Superior temporal gyrus (tissue), 1 donor: Measurements from ENCODE around the gene CLIP2.
"Not testable (repeated sequence)": the region's sequence is repeated elsewhere in the genome, so short reads cannot be mapped to it uniquely, and the experiment has no call there.

Experiments
- DNase-seq: peaks from one replicate; pipeline ENCODE4 v3.0.0-alpha.2; 2016; ENCODE audit errors: extremely low spot score

CLIP2 gene

DNA sequence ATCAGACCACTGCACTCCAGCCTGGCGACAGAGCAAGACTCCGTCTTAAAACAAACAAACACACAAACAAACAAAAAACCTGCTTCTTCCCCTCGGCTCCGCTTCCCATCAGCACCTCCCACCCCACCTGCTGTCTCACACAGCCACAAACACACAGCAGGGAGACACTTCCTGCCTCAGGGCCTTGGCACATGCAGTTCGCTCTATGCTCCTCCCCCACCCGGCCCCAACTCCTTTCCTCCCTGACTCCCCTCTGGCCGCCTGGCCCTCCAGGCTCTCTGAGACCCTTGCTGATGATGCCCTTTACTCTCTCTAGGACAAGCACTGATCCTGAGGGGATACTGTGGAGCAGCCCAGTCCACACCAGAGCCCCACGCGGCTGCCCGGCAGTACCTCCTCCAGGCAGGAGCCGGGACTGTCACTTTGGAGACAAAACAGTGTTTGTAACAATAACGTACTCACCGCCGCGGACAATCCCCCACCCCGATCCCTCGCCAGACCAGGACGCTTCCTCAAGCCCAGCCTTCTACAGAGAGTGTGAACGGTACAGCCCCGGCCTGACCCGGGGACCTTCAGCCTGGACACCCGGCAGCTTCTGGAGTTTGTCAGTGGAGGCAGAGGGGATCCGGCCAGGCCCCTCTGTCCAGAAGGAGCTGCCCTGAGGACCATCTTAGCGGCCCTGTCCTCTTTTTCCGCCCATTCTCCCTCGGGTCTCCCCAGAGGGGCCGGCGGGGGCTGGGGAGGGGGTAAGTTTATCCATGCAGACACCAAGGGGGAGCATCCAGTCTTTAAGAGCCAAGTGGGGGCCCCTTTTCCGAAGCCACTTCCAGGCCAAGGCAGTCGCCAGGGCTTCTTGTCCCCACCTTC is 114.5 kb downstream of the CLIP2 start:
- no peak for DNase-seq

DNA sequence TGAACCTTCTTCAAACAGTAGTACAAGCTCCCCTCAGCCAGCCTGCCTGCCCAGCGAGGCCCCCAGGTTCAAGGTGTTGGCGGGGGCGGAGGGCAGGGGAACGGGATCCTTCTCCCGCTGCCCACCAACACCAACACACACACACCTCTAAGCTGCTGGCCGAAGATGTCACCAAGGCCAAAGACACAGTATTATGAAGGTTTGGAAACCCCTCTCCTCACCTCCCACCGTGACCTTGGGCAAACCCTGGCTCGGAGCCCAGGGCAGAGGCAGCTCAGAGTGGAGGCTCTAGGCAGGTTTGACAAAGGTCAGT is 115.1 kb downstream of the CLIP2 start:
- no peak for DNase-seq

DNA sequence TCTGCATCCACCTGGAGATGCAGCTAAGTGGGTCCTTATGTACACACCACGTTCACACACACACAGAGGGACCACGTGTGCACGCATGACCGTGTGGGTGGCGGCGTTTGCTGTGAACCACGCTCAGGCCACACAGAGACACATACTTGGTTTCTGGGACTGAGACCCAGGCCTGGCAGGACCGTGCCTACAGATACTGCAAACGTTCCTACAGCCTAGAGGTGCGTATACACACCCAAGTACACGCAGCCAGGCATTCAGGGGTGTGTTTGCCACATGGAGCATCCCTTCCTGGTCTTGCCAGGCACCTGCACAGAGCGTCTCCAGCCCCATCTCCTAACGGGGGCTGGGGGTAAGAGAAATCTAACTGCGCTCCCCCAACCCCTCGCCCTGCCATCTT is 115.5 kb downstream of the CLIP2 start:
- no peak for DNase-seq

DNA sequence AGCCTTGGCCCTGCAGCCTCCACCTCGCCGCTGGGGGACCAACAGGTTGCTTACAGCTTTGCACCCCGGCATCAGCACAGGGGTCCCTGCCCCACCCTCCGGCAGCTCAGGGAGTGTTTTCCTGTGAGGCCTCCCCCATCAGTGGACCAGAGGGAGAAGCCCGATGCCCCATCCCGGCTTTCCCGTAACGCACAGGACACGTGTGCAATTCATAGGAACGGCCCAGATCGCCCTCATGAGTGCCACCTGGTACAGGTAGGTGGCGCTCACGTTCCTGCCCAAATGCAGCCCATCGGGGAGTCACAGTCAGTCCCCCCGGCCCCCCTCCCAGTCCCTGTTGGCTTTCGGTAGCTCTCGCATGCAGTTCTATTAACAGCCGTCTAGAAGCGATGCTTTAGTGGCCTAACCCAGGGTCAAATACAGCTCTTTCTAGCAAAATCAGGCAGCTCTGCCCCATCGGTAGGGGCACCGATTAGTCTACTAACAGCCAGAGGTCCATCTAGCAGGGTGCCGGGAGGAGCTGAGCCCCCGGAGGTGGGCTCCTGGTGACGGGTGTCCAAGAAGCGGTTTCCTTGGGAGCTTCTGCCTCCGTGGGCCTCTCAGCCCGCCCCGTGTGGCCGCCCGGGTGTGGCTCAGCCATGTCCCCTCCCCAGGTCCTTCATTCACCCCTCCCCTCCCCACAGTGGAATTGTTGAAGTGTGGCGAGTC is 116.1 kb downstream of the CLIP2 start:
- DNase-seq = no peak

DNA sequence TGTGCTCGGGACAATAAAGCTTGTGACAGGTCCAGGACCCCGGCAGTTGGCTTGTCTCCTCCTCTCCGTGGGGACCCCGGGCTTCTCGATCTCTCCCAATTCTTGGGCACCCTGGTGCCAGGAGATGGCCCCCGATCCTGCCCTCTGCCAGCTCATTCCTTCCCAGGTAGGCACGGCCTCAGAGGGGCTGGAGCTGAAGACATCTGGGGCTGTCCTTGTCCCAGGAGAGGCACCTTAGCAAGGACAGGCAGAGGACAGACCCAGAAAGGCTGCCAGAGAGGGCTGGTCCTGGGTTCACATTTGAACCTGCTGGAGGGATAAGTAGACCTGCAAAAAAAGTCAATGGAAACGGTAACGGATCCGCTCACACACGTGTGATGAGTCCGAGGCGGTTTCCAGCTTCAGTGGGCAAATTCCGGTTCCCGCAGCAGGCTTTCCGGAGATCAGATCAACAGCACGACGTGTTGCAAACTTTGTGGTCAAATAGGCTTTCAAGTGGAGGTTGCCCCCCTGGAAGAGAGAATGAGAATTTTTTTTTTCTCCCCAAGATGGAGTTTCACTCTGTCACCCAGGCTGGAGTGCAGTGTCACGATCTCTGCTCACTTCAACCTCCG is 116.8 kb downstream of the CLIP2 start:
- DNase-seq = no peak

DNA sequence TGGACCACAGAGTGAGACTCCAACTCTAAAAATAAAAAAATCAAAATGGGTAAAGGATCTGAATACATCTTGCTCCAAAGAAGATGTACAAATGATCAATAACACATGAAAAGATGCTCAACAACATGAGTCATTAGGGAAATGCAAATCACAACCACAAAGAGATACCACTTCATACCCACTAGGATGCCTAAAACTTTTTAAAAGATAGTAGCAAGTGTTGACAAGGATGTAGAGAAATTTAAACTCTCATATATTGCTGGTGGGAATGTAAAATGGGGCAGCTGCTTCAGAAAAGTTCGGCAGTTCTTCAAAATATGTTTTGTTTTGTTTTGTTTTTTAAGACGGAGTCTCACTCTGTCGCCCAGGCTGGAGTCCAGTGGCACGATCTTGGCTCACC is 118.8 kb downstream of the CLIP2 start:
- DNase-seq = no peak

DNA sequence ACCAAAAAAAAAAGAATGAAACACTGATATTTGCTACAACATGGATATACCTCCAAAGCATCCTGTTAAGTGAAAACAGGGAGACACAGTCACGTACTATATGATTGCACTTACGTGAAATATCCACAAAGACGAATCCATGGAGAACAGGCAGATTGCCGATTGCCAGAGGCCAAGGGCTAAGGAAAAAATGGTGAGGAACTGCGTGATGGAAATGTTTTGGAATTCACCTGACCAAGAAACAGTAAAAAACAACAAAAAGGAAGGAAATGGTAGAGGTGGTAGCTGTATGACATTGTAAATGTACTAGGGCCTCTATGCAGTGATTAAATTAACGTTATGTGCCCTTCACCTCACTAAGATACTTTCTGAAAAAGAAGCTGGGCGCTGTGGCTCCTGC is 120.4 kb downstream of the CLIP2 start:
- no peak for DNase-seq

DNA sequence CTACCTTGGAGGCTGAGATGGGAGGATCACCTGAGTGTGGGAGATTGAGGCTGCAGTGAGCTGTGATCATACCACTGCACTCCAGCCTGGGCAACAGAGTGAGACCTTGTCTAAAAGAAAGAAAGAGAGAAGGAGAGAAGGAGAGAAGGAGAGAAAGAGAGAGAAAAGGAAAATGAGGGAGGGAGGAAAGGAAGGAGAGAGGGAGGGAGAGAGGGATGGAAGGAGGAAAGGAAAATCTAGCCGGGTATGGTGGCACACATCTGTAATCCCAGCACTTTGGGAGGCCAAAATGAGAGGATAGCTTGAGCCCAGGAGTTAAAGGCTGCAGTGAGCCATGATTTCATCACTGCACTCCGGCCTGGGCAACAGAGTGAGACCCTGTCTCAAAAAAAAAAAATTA is 121.6 kb downstream of the CLIP2 start:
- DNase-seq = no peak

DNA sequence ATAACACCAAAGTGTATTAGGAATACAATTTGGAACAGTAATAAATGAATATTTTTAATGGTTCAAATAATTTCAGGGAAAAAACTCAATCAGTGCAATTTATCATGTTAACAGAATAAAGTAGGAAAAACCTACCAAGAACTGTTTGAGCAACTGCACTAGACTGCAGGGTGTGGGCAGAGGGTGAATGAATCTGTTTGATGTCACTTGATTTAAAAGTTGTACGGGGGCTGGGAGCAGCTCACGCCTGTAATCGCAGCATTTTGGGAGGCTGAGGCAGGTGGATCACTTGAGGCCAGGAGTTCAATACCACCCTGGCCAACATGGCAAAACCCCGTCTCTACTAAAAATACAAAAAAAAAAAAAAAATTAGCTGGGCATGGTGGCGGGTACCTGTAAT is 122.4 kb downstream of the CLIP2 start:
- not testable (repeated sequence) for DNase-seq

DNA sequence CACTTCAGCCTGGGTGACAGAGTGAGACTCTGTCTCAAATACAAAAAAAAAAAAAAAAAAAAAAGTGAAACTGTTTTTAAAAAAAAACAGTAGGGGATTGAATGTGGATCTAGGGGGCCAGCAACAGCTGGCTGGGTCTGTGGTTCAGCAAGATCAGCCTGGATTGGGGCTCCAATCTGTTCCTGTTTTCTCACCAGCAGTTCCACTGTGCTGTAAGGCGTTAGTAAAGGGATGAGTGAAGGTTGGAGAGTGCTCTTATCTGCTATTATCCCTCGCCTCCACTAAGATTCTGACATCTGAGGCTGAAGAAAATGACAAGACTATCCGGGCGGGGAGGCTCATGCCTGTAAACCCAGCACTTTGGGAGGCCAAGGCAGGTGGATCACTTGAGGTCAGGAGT is 122.8 kb downstream of the CLIP2 start:
- no peak for DNase-seq

DNA sequence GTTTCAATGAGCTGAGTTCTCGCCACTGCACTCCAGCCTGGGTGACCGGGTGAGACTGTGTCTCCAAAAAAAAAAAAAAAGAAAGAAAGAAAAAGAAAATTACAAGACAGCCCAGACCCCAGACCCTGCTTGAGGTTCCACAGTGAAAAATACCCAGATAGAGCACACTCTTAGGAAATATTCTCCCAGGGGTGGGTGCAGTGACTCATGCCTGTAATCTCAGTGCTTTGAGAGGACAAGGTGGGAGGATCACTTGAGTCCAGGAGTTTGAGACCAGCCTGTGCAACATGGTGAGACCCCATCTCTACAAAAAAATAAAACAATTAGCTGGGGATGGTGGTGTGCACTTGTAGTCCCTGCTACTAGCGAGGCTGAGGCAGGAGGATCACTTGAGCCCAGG is 123.4 kb downstream of the CLIP2 start:
- DNase-seq = no peak

DNA sequence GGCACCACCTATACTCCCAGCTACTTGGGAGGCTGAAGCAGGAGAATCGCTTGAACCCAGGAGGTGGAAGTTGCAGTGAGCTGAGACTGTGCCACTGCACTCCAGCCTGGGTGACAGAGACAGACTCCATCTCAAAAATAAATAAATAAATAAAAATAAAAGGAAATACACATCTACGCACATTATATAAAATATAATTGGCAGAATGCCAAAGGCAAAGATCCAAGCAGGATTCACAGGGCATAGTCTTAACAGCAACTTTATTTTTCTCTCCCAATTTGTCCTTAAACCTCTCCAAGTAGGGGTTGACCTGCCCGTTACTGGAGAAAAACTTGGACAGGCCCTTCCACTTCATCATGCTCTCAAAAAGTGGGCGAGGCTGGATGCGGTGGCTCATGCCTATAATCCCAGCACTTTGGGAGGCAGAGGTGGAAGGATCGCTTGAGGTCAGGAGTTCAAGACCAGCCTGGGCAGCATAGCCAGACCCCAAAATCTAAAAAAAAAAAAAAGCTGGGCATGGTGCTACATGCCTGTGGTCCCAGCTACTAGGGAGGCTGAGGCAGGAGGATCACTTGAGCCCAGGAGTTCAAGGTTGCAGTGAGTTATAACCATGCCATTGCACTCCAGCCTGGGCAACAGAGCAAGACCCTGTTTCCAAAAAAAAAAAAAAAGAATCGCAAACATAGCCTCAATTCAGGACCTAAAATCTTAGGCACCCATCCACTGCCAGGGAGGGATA is 125.6 kb downstream of the CLIP2 start:
- DNase-seq = not testable (repeated sequence)

DNA sequence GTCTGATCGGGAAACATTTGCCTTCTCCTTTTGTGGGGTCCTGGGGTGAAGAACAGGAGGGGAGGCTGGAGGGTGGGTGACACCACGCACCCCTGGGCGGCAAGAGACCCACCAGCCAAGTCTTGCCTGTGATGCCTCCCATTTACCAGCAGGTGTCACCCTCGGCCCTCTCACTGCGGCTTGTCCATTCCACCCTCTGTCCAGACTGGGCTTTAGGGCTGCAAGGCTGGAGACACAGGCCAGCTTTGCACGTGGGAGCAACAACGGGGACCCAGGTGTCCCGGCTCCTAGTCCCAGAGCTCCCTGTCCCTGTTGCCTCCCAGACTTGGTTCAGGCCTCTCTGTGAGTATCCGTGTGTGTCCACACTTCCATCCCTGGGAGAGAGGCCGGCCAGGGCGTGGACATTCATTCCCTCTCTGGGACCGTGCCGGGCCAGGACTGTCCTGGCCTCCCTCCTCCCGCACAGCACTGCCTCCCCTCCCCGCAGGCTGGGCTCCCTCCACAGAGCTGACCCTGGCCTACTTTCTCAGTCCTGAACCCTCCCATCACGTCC is 128.3 kb downstream of the CLIP2 start:
- peak; percentile 84 for DNase-seq

DNA sequence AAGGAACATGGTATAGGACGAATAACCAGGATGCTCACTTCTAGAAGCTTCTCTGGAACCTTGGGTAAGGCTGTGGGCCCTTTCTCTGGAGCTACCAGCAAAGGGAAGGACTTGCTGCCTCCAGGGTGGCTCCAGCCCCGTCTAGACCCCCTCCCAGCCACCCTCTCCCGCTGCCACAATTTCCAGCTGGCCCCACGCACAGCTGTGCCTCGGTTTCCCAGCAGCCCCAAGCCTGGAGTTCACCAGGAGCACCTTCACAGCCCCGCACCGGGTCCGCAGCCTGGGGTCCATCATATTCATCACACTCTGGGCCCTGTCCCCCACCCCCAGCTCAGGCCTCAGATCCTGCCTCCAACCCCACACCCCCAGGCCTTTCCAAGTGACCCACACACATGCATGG is 128.9 kb downstream of the CLIP2 start:
- DNase-seq = no peak

DNA sequence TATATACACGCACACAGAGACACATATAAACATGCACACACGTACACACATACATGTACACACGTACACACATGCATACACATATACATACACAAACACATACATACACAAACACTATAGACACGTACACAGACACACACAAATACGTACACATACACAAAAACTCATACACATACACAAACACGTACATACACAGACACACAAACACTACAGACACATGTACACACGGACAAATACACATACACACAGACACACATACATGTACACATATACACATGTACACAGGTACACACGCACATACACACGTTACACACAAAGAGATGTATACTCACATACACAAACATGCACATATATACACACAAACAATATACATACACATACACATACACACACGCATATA is 129.3 kb downstream of the CLIP2 start:
- no peak for DNase-seq

DNA sequence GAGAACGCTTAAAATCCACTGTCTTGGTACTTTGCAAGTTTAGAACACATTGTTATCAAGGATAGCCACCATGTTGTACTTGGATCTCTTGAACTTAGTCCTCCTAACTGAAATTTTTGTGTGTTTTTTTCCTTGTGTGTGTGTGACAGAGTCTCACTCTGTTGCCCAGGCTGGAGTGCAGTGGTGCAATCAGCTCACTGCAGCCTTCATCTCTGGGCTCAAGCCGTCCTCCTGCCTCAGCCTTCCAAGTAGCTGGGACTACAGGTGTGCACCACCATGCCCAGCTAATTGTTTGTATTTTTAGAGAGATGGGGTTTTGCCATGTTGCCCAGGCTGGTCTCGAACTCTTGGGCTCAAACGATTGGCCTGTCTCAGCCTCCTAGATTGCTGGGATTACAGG is 130.0 kb downstream of the CLIP2 start:
- not testable (repeated sequence) for DNase-seq

DNA sequence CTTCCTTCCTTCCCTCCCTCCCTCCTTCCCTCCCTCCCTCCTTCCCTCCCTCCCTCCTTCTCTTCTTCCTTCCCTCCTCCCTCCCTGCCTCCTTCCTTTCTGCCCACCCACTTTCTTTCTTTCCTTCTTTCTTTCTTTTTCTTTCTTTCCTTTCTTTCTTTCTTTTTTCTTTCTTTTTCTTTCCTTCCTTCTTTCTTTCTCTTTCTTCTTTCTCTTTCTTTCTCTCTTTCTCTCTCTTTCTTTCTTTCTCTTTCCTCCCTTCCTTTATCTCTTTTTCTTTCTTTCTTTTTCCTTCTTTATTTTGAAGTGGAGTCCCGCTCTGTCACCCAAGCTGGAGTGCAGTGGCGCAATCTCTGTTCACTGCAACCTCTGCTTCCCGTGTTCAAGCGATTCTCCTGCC is 130.8 kb downstream of the CLIP2 start:
- DNase-seq = no peak

DNA sequence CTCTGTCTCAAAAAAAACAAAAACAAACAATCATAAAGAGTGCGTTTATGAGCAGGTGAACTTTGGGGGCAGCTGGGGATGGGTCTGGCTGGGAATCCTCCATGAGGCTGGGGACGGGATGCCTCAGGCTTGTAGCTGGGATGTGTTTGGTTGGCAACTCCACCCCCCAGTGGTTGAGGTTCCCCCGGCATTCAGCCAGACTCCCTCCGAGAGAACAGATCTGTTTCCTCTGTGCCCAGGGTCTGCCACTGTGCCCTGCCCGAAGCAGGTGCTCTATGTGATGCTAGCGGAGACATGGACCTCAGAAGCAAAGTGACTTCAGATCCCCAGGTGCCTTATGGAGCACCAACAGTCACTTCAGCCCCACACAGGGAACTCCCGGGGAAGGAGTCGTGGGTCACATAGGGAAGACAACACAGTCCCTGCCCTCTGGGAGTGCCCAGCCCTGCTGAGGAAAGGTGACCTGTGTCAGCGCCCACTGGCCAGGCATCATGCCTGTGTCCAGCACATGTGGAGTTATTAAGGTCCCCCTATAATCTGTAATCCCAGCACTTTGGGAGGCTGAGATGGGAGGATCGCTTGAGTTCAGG is 135.2 kb downstream of the CLIP2 start:
- DNase-seq = no peak

DNA sequence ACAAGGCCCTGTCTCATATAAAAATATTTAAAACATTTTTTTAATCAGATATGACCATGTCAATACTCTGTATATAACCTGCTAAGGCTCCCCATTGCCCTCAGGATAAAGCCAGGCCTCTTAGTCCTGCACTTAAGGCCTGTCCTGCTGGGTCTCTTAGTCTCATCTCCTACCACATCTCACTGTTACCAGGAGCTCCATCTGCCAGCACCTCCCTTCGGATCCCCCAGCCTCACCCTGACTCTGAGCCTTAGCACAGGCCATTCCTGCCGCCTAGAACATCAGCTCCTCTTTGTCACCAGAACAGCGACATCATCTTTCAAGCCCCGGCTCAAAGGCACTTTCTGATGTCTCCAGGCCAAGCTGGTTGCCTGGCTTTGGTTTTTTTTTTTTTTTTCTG is 138.8 kb downstream of the CLIP2 start:
- no peak for DNase-seq

DNA sequence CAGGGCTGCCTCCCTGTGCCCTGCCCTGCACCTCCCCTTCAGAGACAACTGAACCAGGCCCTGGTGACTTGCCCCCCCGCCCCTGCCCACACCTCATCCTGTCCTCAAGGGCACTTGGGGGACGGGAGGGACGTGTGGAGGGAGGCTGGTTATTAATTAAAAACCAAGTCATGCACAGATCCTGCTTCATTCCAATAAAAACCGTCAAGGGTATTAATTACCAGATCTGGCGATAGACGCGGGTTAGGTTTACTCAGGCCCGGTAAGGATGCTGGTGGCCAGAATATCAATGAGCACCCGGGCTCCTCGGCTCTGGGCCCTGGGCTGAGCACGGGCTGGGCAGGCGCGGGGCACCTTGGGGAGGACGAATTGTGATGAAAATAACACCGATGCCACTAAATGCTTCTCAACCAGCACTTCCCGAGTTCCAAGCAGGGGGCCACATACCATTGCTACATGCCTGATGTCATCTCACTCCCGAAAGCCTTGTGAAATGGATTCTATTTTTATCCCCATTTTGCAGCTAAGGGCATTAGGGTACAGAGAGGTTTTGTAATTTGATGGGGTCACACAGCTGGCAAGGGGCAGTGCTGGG is 140.0 kb downstream of the CLIP2 start:
- DNase-seq = no peak

DNA sequence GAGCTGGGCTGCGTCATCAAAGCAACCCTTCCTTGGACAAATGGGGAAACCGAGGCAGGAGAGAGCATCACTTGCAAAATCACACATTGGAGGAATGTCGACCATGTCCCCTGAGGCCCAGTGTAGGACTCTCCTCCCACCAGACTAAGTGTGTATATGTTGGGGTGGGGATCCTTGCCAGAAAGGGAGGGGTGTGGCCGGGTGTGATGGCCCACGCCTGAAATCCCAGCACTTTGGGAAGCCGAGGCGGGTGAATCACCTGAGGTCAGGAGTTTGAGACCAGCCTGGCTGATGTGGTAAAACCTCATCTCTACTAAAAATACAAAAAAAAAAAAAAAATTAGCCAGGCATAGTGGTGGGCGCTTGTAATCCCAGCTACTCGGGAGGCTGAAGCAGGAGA is 141.2 kb downstream of the CLIP2 start:
- not testable (repeated sequence) for DNase-seq
